Spleen (tissue), 7 donors: ENCODE data around the gene SCN4B.
"Not testable (repeated sequence)": the region's sequence is repeated elsewhere in the genome, so short reads cannot be mapped to it uniquely, and the experiment has no call there.

ENCODE experiments used
- CTCF ChIP-seq, 11 experiments: fragments of 200-600 bp in 7 of 11; fragments of 450-650 bp in 4 of 11; sonication (generic) in 4 of 11; IDR thresholded peaks in 8 of 11; conservative IDR thresholded peaks in 3 of 11; 1 replicate in 7 of 11; 2 replicates in 4 of 11; pipeline versions ENCODE4 v1.4.0 to v1.8.0; 2016 to 2021; ENCODE audit warnings: antibody characterized with exemption in 11 of 11, inconsistent platforms in 4 of 11, mild to moderate bottlenecking in 1 of 11
- POLR2A ChIP-seq, 3 donors: fragments of 450-650 bp; IDR thresholded peaks; one replicate each; pipeline ENCODE4 v1.5.1; 2017; ENCODE audit warnings: antibody characterized with exemption in 3 of 3, mild to moderate bottlenecking in 1 of 3
- POLR2AphosphoS5 ChIP-seq, 3 donors: sonication (generic); formaldehyde crosslinking; IDR thresholded peaks; one replicate each; pipeline ENCODE4 v1.5.1; 2017; ENCODE audit warnings: antibody characterized with exemption in 3 of 3
- donor health status: DM: no; HTN: no; CAD: no; lungs with moderate emphysema.
- donor health status: DM: no; HTN: no; CAD: no.
- donor health status: DM: no; HTN: no; CAD: no.

- not testable (repeated sequence) for TF ChIP-seq CTCF (IDR thresholded peaks at IDR 0.05 in 8 of 11, conservative IDR thresholded peaks at IDR 0.05 in 3 of 11); POLR2A (IDR thresholded peaks at IDR 0.05); POLR2AphosphoS5 (IDR thresholded peaks at IDR 0.05)
These were observed 38.4 kb upstream of the SCN4B start for GRCh38 chr11:118190942-118191506.
